Muscle layer of duodenum (tissue), 2 donors: Measurements from ENCODE around the gene COA5.
"Not testable (repeated sequence)": the region's sequence is repeated elsewhere in the genome, so short reads cannot be mapped to it uniquely, and the experiment has no call there.

ENCODE experiments used
- H3K27ac ChIP-seq: one replicate; pipeline ENCODE4 v1.7.0; 2013; ENCODE audit warnings: mild to moderate bottlenecking, low read length
- H3K27me3 ChIP-seq: one replicate; pipeline ENCODE4 v1.7.0; 2013; ENCODE audit warnings: low read depth, mild to moderate bottlenecking, control low read depth, low read length
- H3K36me3 ChIP-seq, 2 donors: one replicate each; pipeline ENCODE4 v1.7.0; 2013; ENCODE audit warnings: low read length in 2 of 2, control low read depth in 1 of 2, mild to moderate bottlenecking in 1 of 2; ENCODE audit not compliant: insufficient read depth in 2 of 2, control insufficient read depth in 1 of 2
- H3K4me1 ChIP-seq, 2 donors: one replicate each; pipeline ENCODE4 v1.7.0; 2013; ENCODE audit warnings: low read length in 2 of 2, mild to moderate bottlenecking in 2 of 2, control low read depth in 1 of 2, moderate library complexity in 1 of 2; ENCODE audit not compliant: insufficient read depth in 2 of 2, control insufficient read depth in 1 of 2
- H3K4me3 ChIP-seq, 2 donors: one replicate each; pipeline ENCODE4 v1.7.0; 2013; ENCODE audit warnings: low read length in 2 of 2, low read depth in 1 of 2, mild to moderate bottlenecking in 1 of 2
- H3K9me3 ChIP-seq, 2 donors: one replicate each; pipeline ENCODE4 v1.7.0; 2013; ENCODE audit warnings: low read length in 2 of 2, control low read depth in 1 of 2, mild to moderate bottlenecking in 1 of 2; ENCODE audit not compliant: control insufficient read depth in 1 of 2
- donor health status: healthy.

COA5 gene

DNA sequence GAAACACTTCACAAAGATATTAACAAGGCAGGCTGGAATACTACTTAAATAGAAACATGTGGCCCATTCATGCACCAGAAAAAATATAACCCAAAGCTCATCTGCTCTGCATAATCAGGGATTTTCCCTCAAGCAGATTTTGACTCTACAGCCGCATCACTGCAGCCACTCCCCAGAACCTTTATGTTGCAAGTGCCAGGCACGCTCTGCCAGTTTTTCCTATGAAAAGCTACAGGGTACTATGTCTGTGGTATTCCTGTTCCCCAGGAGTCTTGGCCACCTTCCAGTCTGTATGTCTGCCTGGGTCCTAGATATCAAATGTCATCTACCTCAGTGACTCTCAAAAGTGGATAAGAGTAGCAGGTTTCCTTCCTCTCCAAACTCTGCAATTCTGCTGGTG is 3.8 kb downstream of the COA5 start:
- Histone ChIP-seq H3K36me3 (peaks cover 16 to 40% of the 10 kb centered on the region in 2 donors), H3K9me3 (no peaks in the 10 kb centered on the region), H3K4me1 (peaks cover 15 to 29% of the 10 kb centered on the region in 2 donors), H3K4me3 (no peak overlapping the region), H3K27ac (no peak overlapping the region), H3K27me3 (no peaks in the 10 kb centered on the region)

GRCh38 chr2:98601532-98602132 is 6.7 kb downstream of the COA5 start:
- Histone ChIP-seq H3K27ac (no peak overlapping the region), H3K4me3 (no peak overlapping the region), H3K4me1 (peaks cover 4 to 15% of the 10 kb centered on the region in 2 donors), H3K27me3 (no peaks in the 10 kb centered on the region), H3K36me3 (peaks cover 20 to 37% of the 10 kb centered on the region in 2 donors), H3K9me3 (no peaks in the 10 kb centered on the region)

GRCh38 chr2:98598781-98599428 is 9.4 kb downstream of the COA5 start:
- no peaks in the 10 kb centered on the region for H3K9me3 ChIP-seq

GRCh38 chr2:98594665-98595064 is 13.6 kb downstream of the COA5 start:
- not testable (repeated sequence) for H3K27me3 ChIP-seq, H3K4me1 ChIP-seq, H3K27ac ChIP-seq, H3K9me3 ChIP-seq, H3K4me3 ChIP-seq
- peaks cover 9 to 38% of the 10 kb centered on the region in 2 donors for H3K36me3 ChIP-seq

More at GRCh38 chr2:98598781-98599428, 9.4 kb downstream of the COA5 start:
- H3K36me3 ChIP-seq, result peaks cover 20 to 38% of the 10 kb centered on the region in 2 donors
- no peak overlapping the region for H3K27ac ChIP-seq
- no peak overlapping the region for H3K4me3 ChIP-seq
- no peaks in the 10 kb centered on the region for H3K27me3 ChIP-seq
- peaks cover 0 to 2% of the 10 kb centered on the region in 2 donors for H3K4me1 ChIP-seq

- Histone ChIP-seq H3K4me3 (no peak overlapping the region), H3K4me1 (no peaks in the 10 kb centered on the region)
These were observed 15.7 kb downstream of the COA5 start for GRCh38 chr2:98592565-98592964.

GRCh38 chr2:98589489-98589888 is 18.8 kb downstream of the COA5 start:
- Histone ChIP-seq H3K4me3 (no peak overlapping the region), H3K27me3 (no peaks in the 10 kb centered on the region), H3K27ac (no peak overlapping the region), H3K36me3 (peaks cover 4 to 59% of the 10 kb centered on the region in 2 donors), H3K4me1 (no peaks in the 10 kb centered on the region), H3K9me3 (no peaks in the 10 kb centered on the region)

More at GRCh38 chr2:98592565-98592964, 15.7 kb downstream of the COA5 start:
- Histone ChIP-seq H3K27ac (no peak overlapping the region), H3K27me3 (no peaks in the 10 kb centered on the region), H3K9me3 (no peaks in the 10 kb centered on the region), H3K36me3 (peaks cover 4 to 40% of the 10 kb centered on the region in 2 donors)

GRCh38 chr2:98588880-98589431 is 19.4 kb downstream of the COA5 start:
- Histone ChIP-seq H3K27me3 (no peaks in the 10 kb centered on the region), H3K4me3 (no peak overlapping the region), H3K9me3 (no peaks in the 10 kb centered on the region), H3K4me1 (no peaks in the 10 kb centered on the region), H3K27ac (no peak overlapping the region), H3K36me3 (peaks cover 4 to 63% of the 10 kb centered on the region in 2 donors)

DNA sequence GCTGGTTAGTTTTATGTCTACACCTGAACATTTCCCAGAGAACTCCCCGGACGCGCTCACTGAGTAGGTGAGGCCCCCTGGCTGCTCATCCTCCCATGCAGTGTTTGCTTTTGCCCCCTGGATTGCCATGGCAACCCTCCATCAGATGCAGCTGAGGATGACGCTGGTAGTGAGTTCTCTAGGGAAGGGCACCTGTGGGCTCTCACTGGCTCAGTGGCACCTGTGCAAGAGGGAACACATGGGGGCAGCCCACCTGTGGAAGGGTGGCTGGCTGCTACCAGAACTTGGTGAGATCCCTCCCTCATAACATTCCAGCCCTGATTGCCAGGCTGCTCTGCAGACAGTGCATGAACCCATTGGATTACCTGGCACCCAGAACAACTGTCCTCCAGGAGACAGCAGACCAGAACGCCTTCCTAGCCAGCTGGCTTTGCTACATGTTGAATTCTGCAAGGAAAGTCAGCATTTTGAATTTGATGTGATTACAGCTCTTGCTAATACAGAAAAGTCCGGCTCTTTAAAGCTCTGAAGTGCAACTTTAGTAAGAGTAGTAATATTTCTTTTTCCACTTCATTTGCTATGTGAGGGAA is 21.7 kb downstream of the COA5 start:
- no peaks in the 10 kb centered on the region for H3K4me1 ChIP-seq
- no peaks in the 10 kb centered on the region for H3K9me3 ChIP-seq
- H3K27me3 ChIP-seq, result no peaks in the 10 kb centered on the region
- H3K4me3 ChIP-seq, result no peak overlapping the region
- H3K27ac ChIP-seq, result no peak overlapping the region
- H3K36me3 ChIP-seq, result peaks cover 23 to 68% of the 10 kb centered on the region in 2 donors

DNA sequence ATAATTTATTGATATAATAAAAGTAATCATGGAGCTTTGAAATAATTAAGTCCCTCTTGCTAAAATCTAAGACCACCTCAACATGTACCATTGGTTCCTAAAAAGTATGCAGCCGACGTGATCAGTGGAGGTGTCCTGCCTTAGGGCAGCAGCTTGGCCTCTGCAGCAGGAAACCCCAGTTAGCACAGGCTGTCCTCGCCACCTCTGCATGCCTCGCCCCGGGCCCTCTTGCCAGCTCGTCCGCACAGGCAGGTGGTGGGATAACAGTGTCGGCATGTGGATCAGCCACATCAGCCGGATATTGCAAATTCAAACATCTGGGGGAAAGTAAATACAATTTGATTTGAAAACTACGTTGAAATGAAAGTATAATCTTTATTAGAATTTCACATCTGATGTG is 22.9 kb downstream of the COA5 start:
- Histone ChIP-seq H3K4me1 (no peaks in the 10 kb centered on the region), H3K4me3 (no peak overlapping the region), H3K9me3 (no peaks in the 10 kb centered on the region), H3K27ac (no peak overlapping the region), H3K36me3 (peaks cover 22 to 55% of the 10 kb centered on the region in 2 donors), H3K27me3 (no peaks in the 10 kb centered on the region)

DNA sequence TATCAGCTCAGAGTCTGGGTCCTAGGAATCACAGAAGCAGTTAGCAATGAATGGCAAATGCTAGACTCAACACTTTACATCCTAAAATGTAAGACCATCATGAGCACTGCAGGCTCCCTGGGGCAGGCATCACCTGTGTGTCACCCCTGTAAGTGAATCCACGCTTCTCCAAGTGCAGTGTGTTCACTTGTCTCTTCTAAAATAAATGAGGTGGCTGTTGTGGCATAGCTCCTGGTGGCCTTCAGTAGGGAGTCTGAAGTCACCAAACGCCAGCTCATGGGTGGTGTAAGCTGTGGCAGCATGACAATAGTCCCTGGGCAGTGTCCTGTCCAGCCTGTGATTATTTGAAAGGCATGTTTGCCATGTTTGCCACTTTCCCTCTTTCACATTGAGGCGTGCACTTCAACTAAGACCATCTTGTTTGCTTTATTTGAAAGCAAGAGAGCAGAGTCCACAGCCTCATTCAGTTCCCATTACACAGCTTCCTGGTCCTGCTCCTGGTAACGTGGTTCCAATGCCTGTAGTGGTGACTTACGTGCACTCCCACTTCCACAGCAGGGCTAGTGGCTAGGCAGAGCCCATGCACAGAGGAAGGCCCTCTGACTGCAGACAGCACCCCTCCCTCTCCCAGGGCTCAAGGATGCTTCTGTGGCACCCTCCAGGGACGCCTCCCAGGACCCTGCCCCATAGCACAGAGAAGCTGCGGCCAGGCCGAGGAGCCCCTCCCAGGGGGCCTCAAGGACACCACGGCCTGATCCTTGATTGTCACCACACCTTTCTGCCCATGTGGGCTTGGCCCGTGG is 24.3 kb downstream of the COA5 start:
- H3K4me3 ChIP-seq, result no peak overlapping the region
- no peaks in the 10 kb centered on the region for H3K4me1 ChIP-seq
- peaks cover 24 to 56% of the 10 kb centered on the region in 2 donors for H3K36me3 ChIP-seq
- H3K27ac ChIP-seq, result no peak overlapping the region
- H3K9me3 ChIP-seq, result no peaks in the 10 kb centered on the region
- H3K27me3 ChIP-seq, result no peaks in the 10 kb centered on the region

GRCh38 chr2:98583276-98583675 is 25.0 kb downstream of the COA5 start:
- Histone ChIP-seq H3K27ac (no peak overlapping the region), H3K9me3 (no peaks in the 10 kb centered on the region), H3K4me3 (no peak overlapping the region), H3K4me1 (no peaks in the 10 kb centered on the region), H3K36me3 (peaks cover 29 to 61% of the 10 kb centered on the region in 2 donors), H3K27me3 (no peaks in the 10 kb centered on the region)
